Measurements from ENCODE around the gene GRAPL.
"Not testable (repeated sequence)": the region's sequence is repeated elsewhere in the genome, so short reads cannot be mapped to it uniquely, and the experiment has no call there.

The GRAPL gene

GRCh38 chr17:19189781-19190405 is 62.5 kb downstream of the GRAPL start:
- not testable (repeated sequence) for DNase-seq

GRCh38 chr17:19196382-19197204 is 69.2 kb downstream of the GRAPL start:
- DNase-seq: not testable (repeated sequence)

GRCh38 chr17:19202448-19202847 is 75.1 kb downstream of the GRAPL start:
- not testable (repeated sequence) for DNase-seq

GRCh38 chr17:19203429-19203828 is 76.0 kb downstream of the GRAPL start:
- DNase-seq: not testable (repeated sequence)
